NCI-H446 (cell line): ENCODE data around the gene CRABP2.

Experiments
- DNase-seq, 2 experiments: peaks; one replicate each; lab custom pipeline; 2025; lab: John Stamatoyannopoulos, UW

CRABP2 gene

GRCh38 chr1:156690675-156691036, 14.7 kb downstream of the CRABP2 start:
- no peak for DNase-seq

GRCh38 chr1:156689953-156690674, 15.3 kb downstream of the CRABP2 start:
- no peak for DNase-seq

- DNase-seq: peak; percentile 63 to 91
Measured at GRCh38 chr1:156689035-156689952, 16.1 kb downstream of the CRABP2 start.

- DNase-seq: no peak
Measured at GRCh38 chr1:156684227-156684782, 21.1 kb downstream of the CRABP2 start.

GRCh38 chr1:156682166-156682890, 23.1 kb downstream of the CRABP2 start:
- no peak for DNase-seq

- DNase-seq: no peak
Measured at GRCh38 chr1:156681196-156681960, 24.0 kb downstream of the CRABP2 start.

GRCh38 chr1:156680056-156680455, 25.3 kb downstream of the CRABP2 start:
- no peak for DNase-seq

GRCh38 chr1:156677616-156678596, 27.5 kb downstream of the CRABP2 start:
- peak; percentile 63 to 78 for DNase-seq

- DNase-seq: no peak
Measured at GRCh38 chr1:156676820-156677615, 28.4 kb downstream of the CRABP2 start, which contains the start of gene NES. Gene NES, minus strand, starts transcription at chr1:156677407. Its CDS starts 143 bp downstream, at chr1:156677264.

GRCh38 chr1:156676114-156676819, 29.1 kb downstream of the CRABP2 start:
- DNase-seq: no peak

GRCh38 chr1:156675210-156676113, 29.9 kb downstream of the CRABP2 start:
- no peak for DNase-seq

GRCh38 chr1:156673387-156674121, 31.8 kb downstream of the CRABP2 start:
- DNase-seq: no peak

- DNase-seq: no peak
Measured at GRCh38 chr1:156671804-156672203, 33.6 kb downstream of the CRABP2 start.

GRCh38 chr1:156670791-156671190, 34.6 kb downstream of the CRABP2 start:
- DNase-seq: no peak

- no peak for DNase-seq
Measured at GRCh38 chr1:156670359-156670758, 35.0 kb downstream of the CRABP2 start.

GRCh38 chr1:156669794-156670193, 35.6 kb downstream of the CRABP2 start:
- DNase-seq: no peak
